IMR-90 (cell line): ENCODE measurements around the gene TTC28. TPM values are rescaled to one million over a fixed set of nuclear protein-coding genes. Genes with fewer than 3 reads are reported as not detected.
A peak's percentile ranks its signal among the peaks of the same experiment; 100 is the strongest.

Experiments
- ATAC-seq: fragments of 200-7000 bp; cut with Tn5 transposase; 2 replicates; pipeline ENCODE4 v1.9.1; 2020; ENCODE audit warnings: low read depth, mild to moderate bottlenecking, moderate library complexity
- BruUV-seq: library from RNA; stranded (reverse); fragments of 400-500 nt; replicated peaks from 2 replicates; lab custom pipeline; 2021; lab: Mats Ljungman, UMichigan
- CTCF ChIA-PET: fragments of 300-600 bp; formaldehyde crosslinking; extraction: SDS; loops from one replicate; lab custom pipeline; 2021; ENCODE audit warnings: antibody characterized with exemption; lab: Yijun Ruan, JAX
- POLR2A ChIA-PET: fragments of 300-600 bp; sonication (Branson Sonifier 250); formaldehyde crosslinking; loops from one replicate; lab custom pipeline; 2022; ENCODE audit warnings: antibody characterized with exemption; ENCODE audit not compliant: unreplicated experiment; lab: Charles Lee
- DNase-seq: peaks from one replicate; pipeline ENCODE4 v3.0.0; 2013
- H2AFZ ChIP-seq: replicated peaks from 2 replicates; pipeline ENCODE3; 2013; ENCODE audit warnings: low read length, mild to moderate bottlenecking; ENCODE audit not compliant: poor library complexity
- H2AK5ac ChIP-seq: 2 replicates; pipeline ENCODE4 v1.6.1; 2013; ENCODE audit warnings: low read depth, low read length, inconsistent platforms
- H2AK9ac ChIP-seq: replicated peaks from 2 replicates; pipeline ENCODE3; 2013; ENCODE audit warnings: mild to moderate bottlenecking, low read depth, low read length, moderate library complexity; ENCODE audit not compliant: poor library complexity
- H2BK120ac ChIP-seq: 2 replicates; pipeline ENCODE4 v1.6.1; 2013; ENCODE audit warnings: low read depth, low read length, inconsistent platforms
- H2BK15ac ChIP-seq: 3 replicates; pipeline ENCODE4 v1.6.1; 2013; ENCODE audit warnings: low read depth, low read length, inconsistent platforms
- H2BK20ac ChIP-seq: 2 replicates; pipeline ENCODE4 v1.6.1; 2013; ENCODE audit warnings: low read depth, mild to moderate bottlenecking, inconsistent platforms, low read length, moderate library complexity
- H2BK5ac ChIP-seq: 2 replicates; pipeline ENCODE4 v1.6.1; 2013; ENCODE audit warnings: mild to moderate bottlenecking, low read depth, low read length, inconsistent platforms; ENCODE audit not compliant: poor library complexity, severe bottlenecking
- H3K14ac ChIP-seq: replicated peaks from 2 replicates; pipeline ENCODE4 v1.6.1; 2013; ENCODE audit warnings: low read depth, low read length, inconsistent platforms
- H3K18ac ChIP-seq: 2 replicates; pipeline ENCODE4 v1.6.1; 2013; ENCODE audit warnings: low read depth, low read length, control low read depth
- H3K23ac ChIP-seq: 2 replicates; pipeline ENCODE4 v1.6.1; 2013; ENCODE audit warnings: low read depth, low read length, inconsistent platforms
- H3K27ac ChIP-seq: 2 replicates; pipeline ENCODE4 v1.5.1; 2013; ENCODE audit warnings: mild to moderate bottlenecking, control low read depth, low read length; ENCODE audit not compliant: insufficient read depth
- H3K27me3 ChIP-seq: 2 replicates; pipeline ENCODE4 v1.6.1; 2013; ENCODE audit warnings: low read length; ENCODE audit not compliant: control insufficient read depth, insufficient read depth
- H3K36me3 ChIP-seq: 2 replicates; pipeline ENCODE4 v1.6.1; 2013; ENCODE audit warnings: low read length, mixed read lengths; ENCODE audit not compliant: control insufficient read depth, insufficient read depth
- H3K4ac ChIP-seq: 2 replicates; pipeline ENCODE4 v1.6.1; 2013; ENCODE audit warnings: low read depth, low read length, inconsistent platforms
- H3K4me1 ChIP-seq: 2 replicates; pipeline ENCODE4 v1.6.1; 2013; ENCODE audit warnings: low read length, mixed read lengths; ENCODE audit not compliant: control insufficient read depth, insufficient read depth
- H3K4me2 ChIP-seq: 2 replicates; pipeline ENCODE4 v1.6.1; 2013; ENCODE audit warnings: low read depth, mild to moderate bottlenecking, control low read depth, low read length, moderate library complexity
- H3K4me3 ChIP-seq: 2 replicates; pipeline ENCODE4 v1.5.1; 2013; ENCODE audit warnings: low read depth, mild to moderate bottlenecking, control low read depth, low read length, moderate library complexity; ENCODE audit not compliant: insufficient read depth
- H3K56ac ChIP-seq: 2 replicates; pipeline ENCODE4 v1.6.1; 2013; ENCODE audit warnings: low read length, inconsistent platforms; ENCODE audit not compliant: insufficient read depth; ENCODE audit errors: extremely low read depth
- H3K79me1 ChIP-seq, 2 experiments: 2 replicates each; pipeline ENCODE4 v1.6.1; 2013; ENCODE audit warnings: low read length in 2 of 2, inconsistent platforms in 1 of 2, low read depth in 1 of 2
- H3K9ac ChIP-seq: 2 replicates; pipeline ENCODE4 v1.6.1; 2013; ENCODE audit warnings: low read depth, low read length, control low read depth
- H3K9me1 ChIP-seq: 2 replicates; pipeline ENCODE4 v1.6.1; 2013; ENCODE audit warnings: low read length, inconsistent platforms; ENCODE audit not compliant: insufficient read depth
- H3K9me3 ChIP-seq: 2 replicates; pipeline ENCODE4 v1.6.1; 2013; ENCODE audit warnings: low read length; ENCODE audit not compliant: control insufficient read depth, insufficient read depth
- H4K20me1 ChIP-seq: 2 replicates; pipeline ENCODE4 v1.6.1; 2013; ENCODE audit warnings: low read length, inconsistent platforms; ENCODE audit not compliant: insufficient read depth
- H4K5ac ChIP-seq: 2 replicates; pipeline ENCODE4 v1.6.1; 2013; ENCODE audit warnings: mild to moderate bottlenecking, low read depth, low read length, control low read depth
- H4K8ac ChIP-seq, 2 experiments: 2 replicates each; pipeline ENCODE4 v1.6.1; 2013; ENCODE audit warnings: low read depth in 2 of 2, low read length in 2 of 2, control low read depth in 1 of 2, inconsistent platforms in 1 of 2
- H4K91ac ChIP-seq: 2 replicates; pipeline ENCODE4 v1.6.1; 2013; ENCODE audit warnings: low read depth, low read length, inconsistent platforms; ENCODE audit not compliant: insufficient read depth
- BHLHE40 ChIP-seq: fragments of 150-350 bp; IDR thresholded peaks from 2 replicates; pipeline ENCODE4 v1.6.1; 2016; ENCODE audit warnings: mild to moderate bottlenecking, low read depth, low read length
- CEBPB ChIP-seq: IDR thresholded peaks from 2 replicates; pipeline ENCODE4 v1.6.1; 2012; ENCODE audit warnings: low read depth, low read length, improper control_type of control experiment
- CHD1 ChIP-seq: IDR thresholded peaks from 2 replicates; pipeline ENCODE4 v1.6.1; 2012; ENCODE audit warnings: low read depth, low read length, improper control_type of control experiment
- CTCF ChIP-seq: conservative IDR thresholded peaks from 2 replicates; pipeline ENCODE4 v1.5.1; 2012; ENCODE audit warnings: mild to moderate bottlenecking, low read depth, low read length, improper control_type of control experiment
- ELK1 ChIP-seq: fragments of 150-350 bp; IDR thresholded peaks from 2 replicates; pipeline ENCODE4 v1.6.1; 2016; ENCODE audit warnings: low read depth, mild to moderate bottlenecking, low read length, moderate library complexity, borderline replicate concordance
- MAFK ChIP-seq: IDR thresholded peaks from 2 replicates; pipeline ENCODE4 v1.6.1; 2012; ENCODE audit warnings: low read depth, low read length, improper control_type of control experiment
- MAZ ChIP-seq: IDR thresholded peaks from 2 replicates; pipeline ENCODE4 v1.6.1; 2012; ENCODE audit warnings: low read depth, mild to moderate bottlenecking, low read length, improper control_type of control experiment, moderate library complexity, borderline replicate concordance
- NFE2L2 ChIP-seq: fragments of 150-350 bp; IDR thresholded peaks from 2 replicates; pipeline ENCODE4 v1.6.1; 2016; ENCODE audit warnings: low read depth, mild to moderate bottlenecking, low read length
- POLR2A ChIP-seq: IDR thresholded peaks from 2 replicates; pipeline ENCODE4 v1.6.1; 2012; ENCODE audit warnings: mild to moderate bottlenecking, low read depth, low read length
- RAD21 ChIP-seq: IDR thresholded peaks from 2 replicates; pipeline ENCODE4 v1.6.1; 2012; ENCODE audit warnings: low read length, improper control_type of control experiment
- RCOR1 ChIP-seq: IDR thresholded peaks from 2 replicates; pipeline ENCODE4 v1.6.1; 2012; ENCODE audit warnings: mild to moderate bottlenecking, low read length, improper control_type of control experiment; ENCODE audit not compliant: insufficient replicate concordance
- RFX5 ChIP-seq: IDR thresholded peaks from 2 replicates; pipeline ENCODE4 v1.8.0; 2012; ENCODE audit warnings: low read depth, mild to moderate bottlenecking, low read length, moderate library complexity
- SMC3 ChIP-seq: fragments of 150-350 bp; IDR thresholded peaks from 2 replicates; pipeline ENCODE4 v1.6.1; 2016; ENCODE audit warnings: low read depth, mild to moderate bottlenecking, antibody characterized with exemption, low read length, moderate library complexity
- USF2 ChIP-seq: fragments of 150-350 bp; IDR thresholded peaks from 2 replicates; pipeline ENCODE4 v1.6.1; 2017; ENCODE audit warnings: mild to moderate bottlenecking, antibody characterized with exemption, low read length, low read depth
- WGBS, 2 experiments: methylation state at CpG; one replicate each; pipeline versions ENCODE4 v1.1.5 to v1.1.7; 2013; ENCODE audit warnings: missing lambda C conversion rate in 2 of 2; ENCODE audit not compliant: insufficient read length in 1 of 2; ENCODE audit errors: extremely low coverage in 2 of 2; 5-methylcytosine and 5-hydroxymethylcytosine counted together
- dilution Hi-C: fragments of 300-500 bp; cut with HindIII; formaldehyde crosslinking; loops from one replicate; pipeline ENCODE4 v1.14.3; 2018; ENCODE audit warnings: low sequenced_read_pairs; ENCODE audit not compliant: unreplicated experiment
- in situ Hi-C: fragments of 300-500 bp; cut with MboI; formaldehyde crosslinking; loops from 3 replicates; pipeline ENCODE4 v1.14.3; 2019; ENCODE audit warnings: low sequenced_read_pairs, inconsistent platforms, mixed read lengths
- intact Hi-C: fragments of 100-400 bp; cut with micrococcal nuclease; formaldehyde crosslinking; loops from 2 replicates; pipeline ENCODE4 v1.10.0; 2022
- polyA plus RNA-seq, 3 experiments: library from polyadenylated mRNA; depleted of rRNA; stranded (reverse); fragments of >200 nt; gene quantifications; 2 replicates each; pipeline ENCODE4 v1.2.3, GENCODE V29; 2012; ENCODE audit warnings: low replicate concordance in 1 of 3
- total RNA-seq: library from RNA; depleted of rRNA; stranded (reverse); fragments of >200 nt; gene quantifications from 2 replicates; pipeline ENCODE4 v1.2.3, GENCODE V29; 2012

The TTC28 gene
- total and polyA plus RNA-seq, 2 of the 4 experiments (the other 2 are of a cell fraction), result 5.6 to 13.3 TPM

- no peak overlapping the region for H2AK5ac ChIP-seq
- H3K79me1 ChIP-seq, result no peaks in the 10 kb centered on the region; a peak in 1 of 4 replicates
- no peak overlapping the region for H2AFZ ChIP-seq
- H4K5ac ChIP-seq, result no peak overlapping the region
- no peaks in the 10 kb centered on the region for H3K9me3 ChIP-seq
- no peak overlapping the region for H3K23ac ChIP-seq
- no peak overlapping the region for H2BK5ac ChIP-seq
- H2AK9ac ChIP-seq, result no peak overlapping the region
- no peak overlapping the region for H3K18ac ChIP-seq
- no peak overlapping the region for H3K9ac ChIP-seq
- H4K20me1 ChIP-seq, result no peaks in the 10 kb centered on the region
- dilution Hi-C loops, result no loop called here
- no peak overlapping the region for H2BK20ac ChIP-seq
- H3K4ac ChIP-seq, result no peak overlapping the region
- no peaks in the 10 kb centered on the region; the same call in 1 of the 2 replicates for H3K9me1 ChIP-seq
- ATAC-seq (peak; percentile 11; the same call in 1 of the 2 replicates), DNase-seq (peak; percentile 2)
- no peak overlapping the region for H4K8ac ChIP-seq
- ChIA-PET POLR2A (no interaction called here), CTCF (interaction anchor here (0.7 to 1.3 kb wide), 2 partner anchors 9 to 11 kb away, joined by 3 read pairs; no protein-coding TSS in a partner anchor)
- H2BK120ac ChIP-seq, result no peak overlapping the region
- no CpG with 5 or more reads among the region's 4 CpGs for WGBS, 2 experiments
- no peak overlapping the region for H3K27ac ChIP-seq
- TF ChIP-seq MAZ (no peak), BHLHE40 (no peak), CHD1 (no peak), RAD21 (no peak), NFE2L2 (no peak), USF2 (no peak), RFX5 (no peak), MAFK (no peak), CEBPB (no peak), POLR2A (no peak), CTCF (no peak), RCOR1 (no peak), SMC3 (no peak), ELK1 (no peak)
- in situ Hi-C loops, result no loop called here
- no peak overlapping the region for H3K4me3 ChIP-seq
- no peak overlapping the region for H3K56ac ChIP-seq
- H4K91ac ChIP-seq, result no peak overlapping the region
- no peak overlapping the region; the same call in 1 of the 2 replicates for H3K4me2 ChIP-seq
- no peaks in the 10 kb centered on the region for H3K4me1 ChIP-seq
- no peak overlapping the region for H2BK15ac ChIP-seq
- no peak overlapping the region for H3K14ac ChIP-seq
- intact Hi-C loops, result no loop called here
- BruUV-seq, result no TSS peak
- H3K36me3 ChIP-seq, result peaks cover 1% of the 10 kb centered on the region; the same call in 1 of the 2 replicates
- no peaks in the 10 kb centered on the region for H3K27me3 ChIP-seq
These were observed 382.1 kb downstream of the TTC28 start for GRCh38 chr22:28297504-28297903.
